Putamen (tissue), 1 donor: Measurements from ENCODE around the gene SNAPC4.
"Not testable (repeated sequence)": the region's sequence is repeated elsewhere in the genome, so short reads cannot be mapped to it uniquely, and the experiment has no call there.

ENCODE experiments used
- DNase-seq: peaks from one replicate; pipeline ENCODE4 v3.0.0-alpha.2; 2016; ENCODE audit warnings: low spot score

The SNAPC4 gene

GRCh38 chr9:136354592-136355085 lies 45.3 kb downstream of the SNAPC4 start:
- DNase-seq = no peak

GRCh38 chr9:136353757-136354488 lies 46.0 kb downstream of the SNAPC4 start:
- no peak for DNase-seq

GRCh38 chr9:136353088-136353487 lies 46.9 kb downstream of the SNAPC4 start:
- no peak for DNase-seq

- no peak for DNase-seq
Observed at GRCh38 chr9:136352682-136353081, 47.3 kb downstream of the SNAPC4 start.

GRCh38 chr9:136351868-136352267 lies 48.1 kb downstream of the SNAPC4 start:
- not testable (repeated sequence) for DNase-seq

GRCh38 chr9:136351252-136351800 lies 48.6 kb downstream of the SNAPC4 start:
- no peak for DNase-seq
